CD4-positive, alpha-beta T cell treated with Interleukin-17A for 1 hour (primary cell): Measurements from ENCODE around the gene STK32C.
A peak's percentile ranks its signal among the peaks of the same experiment; 100 is the strongest.
"Not testable (repeated sequence)": the region's sequence is repeated elsewhere in the genome, so short reads cannot be mapped to it uniquely, and the experiment has no call there.

Experiments used
- DNase-seq: peaks from one replicate; pipeline ENCODE4 v3.0.0-alpha.2; 2020

STK32C gene

GRCh38 chr10:132316133-132316532 is 8.4 kb upstream of the STK32C start:
- DNase-seq, result no peak

GRCh38 chr10:132314881-132315280 is 7.1 kb upstream of the STK32C start:
- DNase-seq, result not testable (repeated sequence)

GRCh38 chr10:132314336-132314735 is 6.6 kb upstream of the STK32C start:
- DNase-seq, result no peak

- DNase-seq, result no peak
Measured at GRCh38 chr10:132313865-132314264, 6.1 kb upstream of the STK32C start.

DNA sequence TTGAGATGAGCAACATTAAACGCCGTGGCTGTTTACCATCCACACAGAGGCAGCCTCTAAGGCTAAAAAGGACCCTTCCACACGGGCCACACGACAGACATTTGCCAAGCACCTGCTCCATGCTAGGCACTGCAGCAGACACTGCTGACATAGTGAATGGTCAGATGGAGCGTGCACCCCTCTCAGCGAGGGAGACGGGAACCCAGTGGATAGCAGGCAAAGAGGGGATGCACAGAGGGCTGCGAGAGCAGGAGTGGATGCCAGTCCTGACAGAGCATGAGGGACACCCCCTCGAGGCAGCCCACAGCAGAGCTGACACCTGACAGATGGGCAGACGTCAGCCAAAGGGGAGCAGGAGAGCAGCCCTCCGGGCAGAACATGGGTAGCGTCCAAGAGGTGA is 5.6 kb upstream of the STK32C start:
- no peak for DNase-seq

DNA sequence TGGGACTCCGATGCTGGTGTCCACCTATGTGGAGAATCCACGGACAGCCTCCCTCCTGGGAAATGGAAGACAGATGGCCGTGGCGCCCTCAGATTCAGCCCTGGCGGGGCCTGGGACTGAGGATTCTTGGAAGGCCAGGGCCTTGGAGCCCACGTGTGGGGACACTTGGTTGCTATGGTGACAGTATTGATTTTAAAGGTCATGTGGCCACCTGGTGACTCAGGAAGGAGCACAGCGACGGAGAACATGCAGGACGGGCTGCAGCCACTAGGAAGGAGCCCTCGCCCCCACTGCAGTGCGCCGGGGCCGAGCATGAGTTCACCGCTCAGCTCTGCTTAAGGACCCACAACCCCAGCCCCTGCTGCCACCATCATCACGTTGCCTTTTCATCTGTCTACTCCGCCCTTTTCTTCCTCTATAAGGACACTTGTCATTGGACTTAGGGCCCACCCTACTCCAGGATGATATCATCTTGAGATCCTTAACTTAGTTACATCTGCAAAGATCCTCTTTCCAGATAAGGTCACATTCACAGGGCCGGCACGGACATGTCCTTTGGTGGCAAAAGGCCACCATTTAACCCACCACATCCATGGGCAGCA is 3.7 kb upstream of the STK32C start:
- DNase-seq, result no peak

DNA sequence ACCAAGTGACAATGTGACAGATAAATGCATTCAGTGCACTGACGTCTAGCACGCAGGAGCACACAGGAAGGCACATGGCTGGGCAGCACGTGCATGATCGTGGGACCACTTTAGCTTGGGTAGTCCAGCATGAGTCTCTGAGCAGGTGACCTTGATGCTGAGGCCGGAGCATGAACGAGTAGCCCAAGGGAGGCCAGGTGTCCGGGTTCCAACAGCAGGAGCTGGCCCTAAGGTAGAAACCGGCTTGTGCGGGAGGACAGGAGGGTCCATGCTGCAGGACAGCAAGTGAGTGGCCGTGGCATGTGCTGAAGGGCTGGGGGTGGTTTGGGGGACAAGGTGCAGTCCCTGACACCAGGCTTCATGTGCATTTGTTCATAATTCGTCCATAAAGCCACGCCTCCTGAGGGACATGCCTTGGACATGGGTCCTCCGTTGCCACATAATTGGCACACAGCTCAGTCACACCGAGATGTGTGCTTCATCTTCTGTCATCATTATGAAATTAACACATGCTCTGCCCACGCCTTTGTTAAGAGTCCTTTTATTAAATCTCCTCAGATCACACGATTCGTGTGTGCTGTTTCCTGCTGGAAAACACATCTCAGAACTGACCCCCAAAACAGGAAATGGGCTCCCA is 3.1 kb upstream of the STK32C start:
- no peak for DNase-seq

GRCh38 chr10:132309879-132310591 is 2.3 kb upstream of the STK32C start:
- no peak for DNase-seq

- no peak for DNase-seq
Measured at GRCh38 chr10:132309471-132309865, 1.7 kb upstream of the STK32C start.

- no peak for DNase-seq
Measured at GRCh38 chr10:132308587-132309470, 1.1 kb upstream of the STK32C start.

GRCh38 chr10:132306864-132307751 is 642 bp downstream of the STK32C start:
- peak; percentile 30 for DNase-seq

GRCh38 chr10:132306343-132306685 is 1.4 kb downstream of the STK32C start:
- no peak for DNase-seq

GRCh38 chr10:132305654-132306342 is 2.0 kb downstream of the STK32C start:
- DNase-seq, result no peak

- DNase-seq, result no peak
Measured at GRCh38 chr10:132304756-132305509, 2.8 kb downstream of the STK32C start.

GRCh38 chr10:132303361-132304115 is 4.2 kb downstream of the STK32C start:
- no peak for DNase-seq

- DNase-seq, result no peak
Measured at GRCh38 chr10:132302421-132303310, 5.1 kb downstream of the STK32C start.

- no peak for DNase-seq
Measured at GRCh38 chr10:132301371-132302330, 6.1 kb downstream of the STK32C start.

GRCh38 chr10:132300582-132300981 is 7.2 kb downstream of the STK32C start:
- no peak for DNase-seq
